ENCODE data around the gene FCGR2B. TPM values are rescaled to one million over a fixed set of nuclear protein-coding genes. Genes with fewer than 3 reads are reported as not detected.
"Not testable (repeated sequence)": the region's sequence is repeated elsewhere in the genome, so short reads cannot be mapped to it uniquely, and the experiment has no call there.

The FCGR2B gene
- total RNA-seq, 1 donor from 2014 or later: 0.36 TPM

DNA sequence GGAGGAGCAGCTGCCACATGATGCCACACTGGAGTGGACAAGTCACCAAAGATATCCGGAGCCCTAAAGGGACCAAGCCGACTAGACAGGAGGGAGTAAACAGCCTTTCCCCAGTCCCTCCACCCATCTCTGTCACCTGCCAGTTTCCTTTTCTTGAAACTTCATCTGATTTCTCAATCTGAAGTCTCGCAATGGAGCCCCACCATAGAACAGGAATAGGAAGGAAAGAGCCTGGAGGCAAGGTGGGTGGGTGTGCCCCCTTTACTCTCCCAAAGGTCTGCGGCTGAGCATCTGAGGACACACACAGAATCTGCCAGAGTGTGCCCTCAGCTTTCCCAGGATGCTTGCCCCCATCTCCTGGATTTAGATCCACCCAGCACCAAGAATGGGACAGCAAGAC lies 31.9 kb upstream of the FCGR2B start, which contains the start of gene FCGR3B:
Gene FCGR3B, minus strand, starts transcription at position 101 of the 400 bp plus-strand sequence. Its CDS starts 82 bp downstream, at position 19.
- Mint-ChIP-seq H3K27me3 (peaks cover 5% of the 10 kb centered on the region), H3K4me3 (ENCODE audit: low read depth) (no peak within 1 kb of the TSS), H3K27ac (no peak within 1 kb of the TSS), H3K4me1 (ENCODE audit: low read depth) (no peaks in the 10 kb centered on the region), H3K9me3 (ENCODE audit: low read depth) (no peaks in the 10 kb centered on the region), H3K36me3 (ENCODE audit: insufficient read depth) (no peaks in the 10 kb centered on the region)
- TF ChIP-seq, protein P1, sequence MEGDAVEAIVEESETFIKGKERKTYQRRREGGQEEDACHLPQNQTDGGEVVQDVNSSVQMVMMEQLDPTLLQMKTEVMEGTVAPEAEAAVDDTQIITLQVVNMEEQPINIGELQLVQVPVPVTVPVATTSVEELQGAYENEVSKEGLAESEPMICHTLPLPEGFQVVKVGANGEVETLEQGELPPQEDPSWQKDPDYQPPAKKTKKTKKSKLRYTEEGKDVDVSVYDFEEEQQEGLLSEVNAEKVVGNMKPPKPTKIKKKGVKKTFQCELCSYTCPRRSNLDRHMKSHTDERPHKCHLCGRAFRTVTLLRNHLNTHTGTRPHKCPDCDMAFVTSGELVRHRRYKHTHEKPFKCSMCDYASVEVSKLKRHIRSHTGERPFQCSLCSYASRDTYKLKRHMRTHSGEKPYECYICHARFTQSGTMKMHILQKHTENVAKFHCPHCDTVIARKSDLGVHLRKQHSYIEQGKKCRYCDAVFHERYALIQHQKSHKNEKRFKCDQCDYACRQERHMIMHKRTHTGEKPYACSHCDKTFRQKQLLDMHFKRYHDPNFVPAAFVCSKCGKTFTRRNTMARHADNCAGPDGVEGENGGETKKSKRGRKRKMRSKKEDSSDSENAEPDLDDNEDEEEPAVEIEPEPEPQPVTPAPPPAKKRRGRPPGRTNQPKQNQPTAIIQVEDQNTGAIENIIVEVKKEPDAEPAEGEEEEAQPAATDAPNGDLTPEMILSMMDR (IDR thresholded peaks at IDR 0.05; ENCODE audit: unreplicated experiment): no peak
- DNase-seq (ENCODE audit: low spot score, unreplicated experiment): no peak

DNA sequence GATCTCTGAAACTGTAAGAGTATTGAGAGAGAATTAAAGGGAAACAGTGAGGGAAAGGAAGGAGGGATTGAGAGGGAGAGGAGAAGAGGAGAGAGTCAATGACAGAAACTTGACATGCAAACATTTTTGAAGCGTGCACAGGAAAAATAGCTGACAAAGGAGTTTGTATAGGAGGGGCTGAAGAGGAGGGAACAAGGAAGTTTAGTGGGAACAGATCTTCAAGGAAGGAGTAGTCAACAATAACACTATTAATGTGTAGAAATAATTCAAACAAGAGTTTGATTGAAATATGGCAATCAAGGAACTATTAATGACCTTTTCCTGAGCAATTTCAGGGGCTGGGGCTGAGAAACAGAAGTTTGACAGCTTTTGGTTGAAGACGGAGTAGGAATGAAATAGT lies 27.9 kb upstream of the FCGR2B start:
- H3K27me3 Mint-ChIP-seq; H3K9me3 Mint-ChIP-seq (ENCODE audit: low read depth); H3K4me3 Mint-ChIP-seq (ENCODE audit: low read depth); H3K27ac Mint-ChIP-seq; H3K4me1 Mint-ChIP-seq (ENCODE audit: low read depth); DNase-seq (ENCODE audit: low spot score, unreplicated experiment); H3K36me3 Mint-ChIP-seq (ENCODE audit: insufficient read depth): not testable (repeated sequence)

DNA sequence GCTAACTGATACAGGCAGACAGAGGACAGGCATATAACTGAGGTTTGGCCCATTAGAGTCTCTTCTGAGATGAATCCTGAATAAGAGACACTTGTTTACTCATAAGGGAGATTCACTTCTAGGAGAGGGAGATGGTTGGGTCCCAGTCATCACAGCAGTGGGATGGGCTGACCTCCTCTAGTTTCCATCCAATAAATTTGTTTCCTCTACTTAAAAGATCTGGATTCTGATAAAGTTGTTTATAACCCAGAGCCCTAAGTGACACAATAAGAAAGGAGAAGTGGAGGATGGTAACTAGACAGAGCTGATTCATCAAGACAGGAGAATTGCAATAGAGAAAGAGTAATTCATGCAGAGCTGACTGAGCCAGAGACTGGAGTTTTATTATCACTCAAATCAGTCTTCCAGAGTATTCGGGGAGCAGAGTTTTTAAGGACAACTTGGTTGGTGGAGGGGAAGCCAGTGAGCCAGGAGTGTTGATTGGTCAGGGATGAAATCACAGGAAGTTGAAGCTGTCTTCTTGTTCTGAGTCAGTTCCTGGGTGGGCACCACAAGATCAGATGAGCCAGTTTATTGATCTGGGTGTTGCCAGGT lies 26.7 kb upstream of the FCGR2B start:
- DNase-seq (ENCODE audit: low spot score, unreplicated experiment); H3K4me3 Mint-ChIP-seq (ENCODE audit: low read depth); H3K9me3 Mint-ChIP-seq (ENCODE audit: low read depth); H3K36me3 Mint-ChIP-seq (ENCODE audit: insufficient read depth); H3K27ac Mint-ChIP-seq; H3K4me1 Mint-ChIP-seq (ENCODE audit: low read depth); H3K27me3 Mint-ChIP-seq: not testable (repeated sequence)

DNA sequence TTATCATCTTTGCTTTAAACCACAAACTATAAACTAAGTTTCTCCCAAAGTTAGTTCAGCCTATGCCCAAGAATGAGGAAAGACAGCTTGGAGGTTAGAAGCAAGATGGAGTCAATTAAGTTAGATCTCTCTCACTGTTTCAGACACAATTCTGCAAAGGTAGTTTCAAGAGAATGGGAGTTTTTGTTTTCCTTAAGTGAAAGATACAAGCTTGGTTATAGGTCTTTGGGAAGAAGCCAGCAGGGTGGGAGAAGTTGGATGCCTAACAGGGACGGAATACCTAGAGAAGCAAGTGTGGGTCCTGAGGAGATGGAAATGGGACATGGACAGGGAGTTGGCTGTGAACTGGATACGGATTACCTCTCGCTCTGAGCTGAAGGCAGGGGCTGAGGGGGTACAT lies 26.0 kb upstream of the FCGR2B start:
- not testable (repeated sequence) for H3K27me3 Mint-ChIP-seq; H3K36me3 Mint-ChIP-seq (ENCODE audit: insufficient read depth); DNase-seq (ENCODE audit: low spot score, unreplicated experiment); H3K4me3 Mint-ChIP-seq (ENCODE audit: low read depth); H3K27ac Mint-ChIP-seq; H3K9me3 Mint-ChIP-seq (ENCODE audit: low read depth); H3K4me1 Mint-ChIP-seq (ENCODE audit: low read depth)

DNA sequence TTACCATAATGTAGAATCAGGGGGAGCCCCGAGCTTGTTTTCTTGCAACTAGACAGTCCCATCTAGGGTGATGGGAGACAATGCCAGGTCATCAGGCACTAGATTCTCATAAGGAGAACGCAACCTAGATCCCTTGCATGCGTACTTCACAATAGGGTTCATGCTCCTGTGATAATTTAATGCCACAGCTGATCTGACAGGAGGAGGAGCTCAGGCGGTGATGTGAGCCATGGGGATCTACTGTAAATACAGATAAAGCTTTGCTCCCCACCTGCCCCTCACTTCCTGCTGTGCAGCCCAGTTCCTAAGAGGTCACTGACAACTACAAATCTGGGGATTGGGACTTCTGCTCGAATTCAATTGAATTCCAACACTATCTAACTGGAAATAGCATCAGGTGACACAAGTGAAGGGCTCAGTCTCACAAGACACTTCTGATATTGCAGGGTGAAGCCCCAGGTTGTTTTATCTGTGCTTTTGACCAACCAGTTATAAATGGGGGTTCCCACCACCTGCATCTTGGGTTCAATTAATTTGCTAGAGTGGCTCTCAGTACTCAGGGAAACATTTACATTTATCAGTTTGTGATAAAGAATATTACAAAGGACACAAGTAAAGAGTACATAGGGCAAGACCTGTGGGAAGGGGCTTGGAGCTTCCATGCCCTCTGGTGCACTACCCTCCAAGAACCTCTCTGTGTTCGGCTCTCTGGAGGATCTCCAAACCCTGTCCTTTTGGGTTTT lies 24.5 kb upstream of the FCGR2B start:
- H3K36me3 Mint-ChIP-seq (ENCODE audit: insufficient read depth); H3K9me3 Mint-ChIP-seq (ENCODE audit: low read depth); H3K27ac Mint-ChIP-seq; H3K4me1 Mint-ChIP-seq (ENCODE audit: low read depth); DNase-seq (ENCODE audit: low spot score, unreplicated experiment); H3K4me3 Mint-ChIP-seq (ENCODE audit: low read depth): not testable (repeated sequence)
- peaks cover 15% of the 10 kb centered on the region for H3K27me3 Mint-ChIP-seq

DNA sequence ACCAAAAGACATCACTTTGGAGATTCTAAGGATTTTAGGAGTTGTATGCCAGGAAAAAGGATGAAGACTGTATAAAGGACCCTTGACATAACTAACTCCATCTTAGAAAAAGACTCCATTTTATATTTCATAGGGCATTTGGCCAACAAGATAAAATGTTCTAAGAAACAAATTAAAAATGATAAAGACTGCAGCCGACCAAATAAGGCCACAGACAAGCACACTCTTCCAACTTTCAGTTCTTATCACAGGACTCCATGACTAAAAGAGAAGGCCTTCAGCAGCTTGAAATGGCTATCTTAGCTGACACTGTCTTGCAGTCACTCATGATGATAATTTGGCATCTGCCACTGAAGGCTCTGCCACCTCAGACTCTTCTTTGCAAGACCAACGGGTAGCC lies 23.7 kb upstream of the FCGR2B start:
- not testable (repeated sequence) for H3K9me3 Mint-ChIP-seq (ENCODE audit: low read depth); H3K4me3 Mint-ChIP-seq (ENCODE audit: low read depth); H3K36me3 Mint-ChIP-seq (ENCODE audit: insufficient read depth); H3K4me1 Mint-ChIP-seq (ENCODE audit: low read depth); H3K27ac Mint-ChIP-seq; DNase-seq (ENCODE audit: low spot score, unreplicated experiment)
- peaks cover 17% of the 10 kb centered on the region for H3K27me3 Mint-ChIP-seq

DNA sequence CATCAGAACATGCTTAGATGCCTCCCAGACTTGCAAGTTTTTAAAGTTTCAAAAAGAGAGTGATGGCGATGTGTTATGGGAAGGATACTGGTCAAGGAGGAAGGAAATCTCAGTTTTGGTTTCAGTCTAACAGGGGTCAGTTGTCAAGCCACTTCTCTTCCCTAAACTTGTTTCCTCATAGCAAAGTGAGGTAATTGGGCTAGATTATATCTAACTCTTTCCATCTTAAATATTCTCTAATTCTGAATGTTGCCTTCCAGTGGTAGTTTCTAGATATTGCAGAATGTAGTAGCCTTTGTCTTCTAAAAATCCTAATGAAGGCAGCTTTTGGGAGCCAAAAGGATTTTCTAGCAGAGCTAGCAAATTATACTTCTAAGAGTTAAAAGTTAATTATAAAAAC lies 20.2 kb upstream of the FCGR2B start:
- H3K4me3 Mint-ChIP-seq (ENCODE audit: low read depth); DNase-seq (ENCODE audit: low spot score, unreplicated experiment); H3K27ac Mint-ChIP-seq; H3K36me3 Mint-ChIP-seq (ENCODE audit: insufficient read depth); H3K4me1 Mint-ChIP-seq (ENCODE audit: low read depth); H3K9me3 Mint-ChIP-seq (ENCODE audit: low read depth): not testable (repeated sequence)
- peaks cover 27% of the 10 kb centered on the region for H3K27me3 Mint-ChIP-seq

DNA sequence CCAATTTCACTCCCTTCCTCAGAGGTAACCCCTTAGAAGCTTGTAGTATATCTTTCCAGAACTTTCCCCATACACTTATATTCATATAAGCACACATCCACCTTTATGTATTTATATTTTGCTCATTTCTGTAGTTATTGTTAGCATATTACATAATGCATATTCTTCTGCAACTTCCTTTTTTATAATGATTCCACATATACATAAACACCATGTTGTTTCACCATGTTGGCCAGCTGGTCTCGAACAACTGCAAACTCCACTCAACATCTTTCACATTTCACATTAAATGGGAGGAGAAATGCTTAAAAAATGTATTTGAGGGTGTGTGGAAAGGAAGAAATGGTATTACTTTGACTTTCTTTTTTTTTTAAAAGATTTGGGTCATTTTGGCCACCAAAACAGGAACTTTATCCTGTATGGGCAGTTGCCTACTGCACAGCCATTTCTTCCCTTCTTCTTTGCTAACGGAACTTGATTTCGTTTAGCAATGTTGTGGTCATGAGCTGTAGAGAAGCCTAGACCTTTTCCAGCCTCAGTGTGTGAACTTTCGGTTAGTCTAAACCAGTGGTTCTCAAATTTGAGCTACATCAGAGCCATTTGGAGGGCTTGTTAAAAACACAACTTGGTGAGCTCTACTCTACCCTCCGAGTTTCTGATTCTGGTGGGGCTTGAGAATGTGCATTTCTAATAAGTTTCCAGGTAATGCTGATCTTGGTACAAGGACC lies 19.3 kb upstream of the FCGR2B start:
- not testable (repeated sequence) for DNase-seq (ENCODE audit: low spot score, unreplicated experiment); H3K4me3 Mint-ChIP-seq (ENCODE audit: low read depth); H3K9me3 Mint-ChIP-seq (ENCODE audit: low read depth); H3K4me1 Mint-ChIP-seq (ENCODE audit: low read depth); H3K27ac Mint-ChIP-seq; H3K36me3 Mint-ChIP-seq (ENCODE audit: insufficient read depth)
- H3K27me3 Mint-ChIP-seq: peaks cover 28% of the 10 kb centered on the region

DNA sequence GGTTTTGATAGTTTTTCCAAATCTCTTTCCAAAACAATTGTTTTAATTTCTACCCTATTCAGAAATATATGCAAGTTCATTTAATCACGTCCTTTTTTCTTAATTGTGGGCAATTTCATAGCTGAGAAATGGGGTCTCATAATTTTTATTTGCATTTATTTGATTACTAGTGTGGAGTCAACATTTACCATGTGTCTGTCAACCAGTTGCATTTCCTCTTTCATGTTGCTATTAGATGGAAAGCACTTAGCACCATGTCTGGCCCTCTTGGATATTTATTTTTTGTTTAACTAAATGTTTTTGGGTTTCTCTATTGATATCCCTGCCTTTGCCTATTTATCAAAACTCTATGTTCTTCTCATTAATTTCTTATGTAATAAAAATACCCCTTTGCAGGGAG lies 18.1 kb upstream of the FCGR2B start:
- peaks cover 28% of the 10 kb centered on the region for H3K27me3 Mint-ChIP-seq
- H3K36me3 Mint-ChIP-seq (ENCODE audit: insufficient read depth); H3K4me3 Mint-ChIP-seq (ENCODE audit: low read depth); H3K27ac Mint-ChIP-seq; H3K9me3 Mint-ChIP-seq (ENCODE audit: low read depth); DNase-seq (ENCODE audit: low spot score, unreplicated experiment); H3K4me1 Mint-ChIP-seq (ENCODE audit: low read depth): not testable (repeated sequence)

All from progenitor cell of endocrine pancreas (in vitro differentiated cells).